Activated CD4-positive, alpha-beta memory T cell treated with anti-CD3 and anti-CD28 coated beads for 36 hours (primary cell): Measurements from ENCODE around the gene BMAL2. TPM values are rescaled to one million over a fixed set of nuclear protein-coding genes. Genes with fewer than 3 reads are reported as not detected.

Experiments
- CTCF ChIA-PET: fragments of 350-600 bp; sonication (Branson Sonifier 250); formaldehyde crosslinking; loops from one replicate; lab custom pipeline; 2021; ENCODE audit warnings: antibody characterized with exemption, inconsistent platforms; lab: Charles Lee
- POLR2A ChIA-PET: fragments of 350-600 bp; sonication (Branson Sonifier 250); formaldehyde crosslinking; loops from one replicate; lab custom pipeline; 2021; ENCODE audit warnings: antibody characterized with exemption; lab: Charles Lee
- DNase-seq: peaks from one replicate; pipeline ENCODE4 v3.0.0-alpha.2; 2020
- H3K27ac Mint-ChIP-seq: one replicate; pipeline ENCODE4 v1.8.0; 2021; ENCODE audit warnings: mixed read lengths
- H3K27me3 Mint-ChIP-seq: one replicate; pipeline ENCODE4 v1.8.0; 2021; ENCODE audit warnings: mixed read lengths
- H3K36me3 Mint-ChIP-seq: one replicate; pipeline ENCODE4 v1.8.0; 2021; ENCODE audit warnings: mixed read lengths
- H3K4me1 Mint-ChIP-seq: one replicate; pipeline ENCODE4 v1.8.0; 2021; ENCODE audit warnings: low read depth, mixed read lengths
- H3K4me3 Mint-ChIP-seq: one replicate; pipeline ENCODE4 v1.8.0; 2021; ENCODE audit warnings: mild to moderate bottlenecking, mixed read lengths
- H3K9me3 Mint-ChIP-seq: one replicate; pipeline ENCODE4 v1.8.0; 2021; ENCODE audit warnings: mixed read lengths
- intact Hi-C: fragments of 100-400 bp; cut with micrococcal nuclease; formaldehyde crosslinking; loops from one replicate; pipeline ENCODE4 v1.15.1; 2023
- total RNA-seq, 2 experiments: library from RNA; stranded (reverse); gene quantifications; one replicate each; pipeline ENCODE4 v1.2.3, GENCODE V29; 2021

Gene BMAL2
- total RNA-seq, 2 experiments from 2014 or later, result 14.9 to 15.2 TPM

DNA sequence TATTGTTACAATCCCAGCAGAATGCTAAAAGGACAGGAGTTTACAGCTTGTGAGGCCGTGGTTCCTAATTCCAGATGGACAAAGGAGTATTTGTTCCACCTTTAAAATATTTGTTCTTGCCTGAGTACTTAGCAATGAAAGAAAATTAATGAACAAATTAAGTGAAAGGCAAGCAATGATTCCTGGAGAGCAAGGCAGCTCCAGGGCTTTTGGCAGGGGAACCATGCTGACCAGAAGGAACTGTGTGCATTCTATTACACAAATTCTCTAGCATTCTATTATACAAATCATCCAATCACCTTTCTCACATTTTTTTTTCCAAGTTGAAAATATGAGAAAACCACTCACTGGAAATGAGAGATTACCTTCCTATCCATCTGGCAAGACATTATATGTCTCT lies 1.8 kb upstream of the BMAL2 start:
- Mint-ChIP-seq H3K27ac (peak overlapping the region; percentile 49), H3K4me1 (peaks cover 43% of the 10 kb centered on the region), H3K27me3 (peaks cover 29% of the 10 kb centered on the region), H3K4me3 (peak overlapping the region; percentile 8), H3K36me3 (peaks cover 4% of the 10 kb centered on the region), H3K9me3 (no peaks in the 10 kb centered on the region)
- intact Hi-C loops, result loop anchor here (1.0 to 10.0 kb wide), 11 partner anchors 53 to 921 kb away; partner anchors contain the start of genes FGFR1OP2, MRPS35 and TM7SF3
- CTCF ChIA-PET, result interaction anchor here (1.2 to 2.0 kb wide), 2 partner anchors 25 to 53 kb away, joined by 7 to 10 read pairs; no protein-coding TSS in a partner anchor
- POLR2A ChIA-PET, result interaction anchor here (0.6 to 1.8 kb wide), 5 partner anchors 25 to 1067 kb away, joined by 3 to 5 read pairs (median 3); partner anchors contain the start of gene TM7SF3
- DNase-seq, result no peak

DNA sequence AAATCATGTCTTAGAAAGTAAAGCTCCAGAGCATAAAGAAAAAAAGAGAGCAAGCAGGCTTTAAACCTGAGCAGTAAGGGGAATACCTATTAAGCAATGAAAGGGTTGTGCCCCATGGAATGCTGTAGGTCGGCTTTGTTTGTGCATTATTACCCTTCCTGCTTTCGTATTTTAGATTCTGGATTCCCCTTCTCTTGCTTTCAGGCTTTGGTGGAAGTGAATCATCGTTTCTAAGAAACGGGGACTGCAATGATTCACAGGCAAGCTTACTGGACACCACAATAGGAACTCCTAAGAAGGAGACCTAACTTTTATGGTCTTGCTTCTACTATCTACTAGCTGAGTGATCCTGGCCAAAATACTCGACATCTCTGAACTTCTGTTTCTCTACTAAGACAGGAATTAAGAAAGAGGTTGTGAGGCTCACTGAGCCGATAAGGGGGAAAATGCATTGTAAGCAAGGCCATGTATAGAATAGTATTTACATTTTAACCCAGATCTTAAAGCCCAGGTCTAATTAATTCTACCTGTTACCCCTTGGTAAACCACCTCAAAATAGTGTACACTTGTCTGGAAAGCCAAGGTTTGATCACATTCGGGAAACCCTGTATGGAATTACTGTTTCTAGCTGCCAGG lies 1.2 kb upstream of the BMAL2 start:
- Mint-ChIP-seq H3K27ac (peak overlapping the region; percentile 84), H3K9me3 (no peaks in the 10 kb centered on the region), H3K4me3 (peak overlapping the region; percentile 77), H3K36me3 (peaks cover 4% of the 10 kb centered on the region), H3K27me3 (peaks cover 29% of the 10 kb centered on the region), H3K4me1 (peaks cover 49% of the 10 kb centered on the region)
- POLR2A ChIA-PET, result interaction anchor here (0.6 to 1.8 kb wide), 5 partner anchors 26 to 1067 kb away, joined by 3 to 5 read pairs (median 3); partner anchors contain the start of gene TM7SF3
- CTCF ChIA-PET, result interaction anchor here (1.2 to 2.0 kb wide), 2 partner anchors 25 to 53 kb away, joined by 7 to 10 read pairs; no protein-coding TSS in a partner anchor
- intact Hi-C loops, result loop anchor here (1.0 to 10.0 kb wide), 11 partner anchors 53 to 921 kb away; partner anchors contain the start of genes FGFR1OP2, MRPS35 and TM7SF3
- DNase-seq, result peak; percentile 44

DNA sequence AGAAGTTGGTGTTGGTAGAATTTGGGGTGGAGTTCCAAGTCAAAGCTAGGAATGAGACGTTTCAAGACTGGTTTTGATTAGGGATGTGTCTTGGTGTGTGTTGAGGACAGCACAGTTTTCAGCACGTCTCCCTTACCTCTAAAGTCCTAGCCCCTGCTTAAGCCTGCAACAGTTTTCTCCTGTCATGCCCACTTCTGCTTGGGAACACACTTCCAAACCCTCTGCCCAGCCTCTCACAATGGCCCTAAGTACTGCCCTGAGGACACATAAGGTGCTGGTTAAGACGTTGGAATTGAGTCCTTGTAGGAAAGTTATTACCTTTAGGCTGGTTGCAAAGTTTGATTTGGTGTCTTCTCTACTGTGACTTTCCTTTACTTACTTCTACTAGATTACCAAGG lies 710 bp upstream of the BMAL2 start:
- CTCF ChIA-PET, result interaction anchor here (1.2 to 2.0 kb wide), 3 partner anchors 26 to 317 kb away, joined by 6 to 10 read pairs (median 7); no protein-coding TSS in a partner anchor
- POLR2A ChIA-PET, result interaction anchor here (0.9 to 1.8 kb wide), 3 partner anchors 26 to 318 kb away, joined by 3 to 4 read pairs (median 3); partner anchors contain the start of gene TM7SF3
- H3K36me3 Mint-ChIP-seq, result peaks cover 4% of the 10 kb centered on the region
- peaks cover 29% of the 10 kb centered on the region for H3K27me3 Mint-ChIP-seq
- peaks cover 49% of the 10 kb centered on the region for H3K4me1 Mint-ChIP-seq
- peak overlapping the region; percentile 77 for H3K4me3 Mint-ChIP-seq
- H3K9me3 Mint-ChIP-seq, result no peaks in the 10 kb centered on the region
- DNase-seq, result no peak
- intact Hi-C loops, result loop anchor here (1.0 to 10.0 kb wide), 13 partner anchors 52 to 920 kb away; partner anchors contain the start of genes FGFR1OP2, MRPS35, PPFIBP1 and STK38L
- peak overlapping the region; percentile 84 for H3K27ac Mint-ChIP-seq

DNA sequence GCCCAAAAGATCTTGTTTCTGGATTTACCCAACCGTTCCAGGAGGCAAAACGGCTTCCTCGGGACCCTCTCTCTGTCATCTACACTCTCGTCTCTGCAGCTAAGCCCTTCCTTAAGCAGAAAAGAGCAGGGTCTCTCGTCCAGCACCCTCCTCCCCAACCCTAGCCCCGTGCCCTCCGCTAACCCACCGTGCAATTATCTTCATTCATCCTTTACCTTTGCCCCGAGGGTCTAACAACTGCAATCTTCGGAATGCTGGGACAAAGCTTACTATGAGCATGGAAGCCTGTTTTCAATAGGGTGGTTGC lies 276 bp upstream of the BMAL2 start:
- POLR2A ChIA-PET, result interaction anchor here (1.5 to 1.8 kb wide), 2 partner anchors 27 to 124 kb away, joined by 3 to 4 read pairs; no protein-coding TSS in a partner anchor
- peak overlapping the region; percentile 84 for H3K27ac Mint-ChIP-seq
- DNase-seq, result no peak
- H3K4me1 Mint-ChIP-seq, result peaks cover 49% of the 10 kb centered on the region
- H3K4me3 Mint-ChIP-seq, result peak overlapping the region; percentile 77
- peaks cover 31% of the 10 kb centered on the region for H3K27me3 Mint-ChIP-seq
- CTCF ChIA-PET, result interaction anchor here (1.7 to 2.0 kb wide), 2 partner anchors 52 to 317 kb away, joined by 6 to 7 read pairs; no protein-coding TSS in a partner anchor
- no peaks in the 10 kb centered on the region for H3K9me3 Mint-ChIP-seq
- intact Hi-C loops, result loop anchor here (2.0 to 10.0 kb wide), 4 partner anchors 88 to 920 kb away; partner anchors contain the start of genes PPFIBP1 and STK38L
- H3K36me3 Mint-ChIP-seq, result peaks cover 3% of the 10 kb centered on the region

DNA sequence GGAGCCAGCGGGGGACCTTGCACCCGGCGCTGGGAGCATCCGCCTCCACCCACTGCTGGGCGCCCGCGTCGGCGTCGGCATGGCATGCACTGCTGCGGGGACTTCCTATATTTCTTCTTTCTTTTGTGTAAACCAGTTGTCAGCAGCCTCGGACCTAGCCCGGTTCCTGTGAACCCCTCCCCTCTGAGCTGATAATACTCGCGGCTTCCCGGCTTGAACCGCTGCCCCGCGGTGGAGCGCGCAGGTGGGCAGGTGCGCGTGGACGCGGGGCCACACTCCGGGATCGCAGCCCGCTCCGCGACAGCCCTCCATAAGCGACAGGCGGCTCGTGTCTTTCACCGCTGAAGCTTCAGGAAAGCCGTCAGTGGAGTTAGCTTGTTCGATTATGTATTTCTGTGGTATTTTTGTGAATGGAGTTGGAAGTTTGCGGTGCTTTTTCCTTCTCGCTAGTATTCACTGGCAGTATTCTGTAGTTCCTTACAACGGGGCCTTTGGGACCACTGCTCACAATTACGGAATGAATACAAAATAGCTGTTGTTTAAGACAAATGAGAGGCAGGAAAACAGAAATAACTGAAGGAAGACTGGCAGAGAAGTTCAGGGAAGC lies 870 bp downstream of the BMAL2 start:
- intact Hi-C loops, result loop anchor here (2.0 to 10.0 kb wide), 4 partner anchors 89 to 919 kb away; partner anchors contain the start of genes PPFIBP1 and STK38L
- Mint-ChIP-seq H3K27me3 (peaks cover 31% of the 10 kb centered on the region), H3K27ac (peak overlapping the region; percentile 70), H3K36me3 (no peaks in the 10 kb centered on the region), H3K4me1 (peaks cover 49% of the 10 kb centered on the region), H3K4me3 (peak overlapping the region; percentile 91), H3K9me3 (no peaks in the 10 kb centered on the region)
- ChIA-PET CTCF (interaction anchor here (1.5 to 2.4 kb wide), 3 partner anchors 28 to 318 kb away, joined by 6 to 7 read pairs (median 6); no protein-coding TSS in a partner anchor), POLR2A (interaction anchor here (1.2 to 2.0 kb wide), 3 partner anchors 9 to 500 kb away, joined by 3 to 8 read pairs (median 3); partner anchors contain the start of genes ITPR2 and STK38L)
- DNase-seq, result peak; percentile 61

DNA sequence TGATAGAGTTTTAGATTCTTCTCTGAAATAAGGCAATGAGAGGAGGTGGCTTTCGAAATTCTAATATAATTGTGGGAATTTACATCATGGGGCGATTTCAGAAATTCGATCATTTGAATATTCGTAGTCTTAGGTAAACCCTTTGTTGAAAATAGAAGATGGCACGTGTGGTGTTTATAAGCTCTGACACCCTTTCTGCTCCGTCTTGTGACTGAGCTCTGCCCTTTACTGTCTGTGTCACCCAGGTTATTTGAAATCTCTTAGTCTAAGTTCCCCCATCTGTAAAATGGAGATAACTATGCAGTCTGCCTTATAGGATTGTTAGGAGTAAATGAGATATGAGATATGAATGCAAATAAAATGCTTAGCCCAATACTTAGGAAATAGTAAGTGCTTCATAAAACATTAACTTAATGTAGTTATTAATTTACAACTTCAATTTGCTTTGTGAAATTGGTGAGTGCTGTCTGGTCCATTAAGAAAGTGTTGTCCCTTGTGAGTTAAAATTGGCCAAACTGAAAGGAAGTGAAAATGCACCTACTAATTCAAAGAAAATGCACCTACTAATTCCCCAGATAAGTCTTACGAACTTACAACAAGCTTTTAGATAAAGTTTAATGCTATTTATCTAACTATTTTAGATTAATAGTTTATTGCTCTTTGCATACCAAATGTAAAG lies 1.5 kb downstream of the BMAL2 start:
- Mint-ChIP-seq H3K27ac (no peak overlapping the region), H3K9me3 (no peaks in the 10 kb centered on the region), H3K4me3 (peak overlapping the region; percentile 91), H3K4me1 (peaks cover 45% of the 10 kb centered on the region), H3K36me3 (no peaks in the 10 kb centered on the region), H3K27me3 (peaks cover 33% of the 10 kb centered on the region)
- intact Hi-C loops, result loop anchor here (5.0 to 10.0 kb wide), 2 partner anchors 321 to 918 kb away; no protein-coding TSS in a partner anchor
- no peak for DNase-seq
- POLR2A ChIA-PET, result interaction anchor here (0.5 to 2.0 kb wide), 4 partner anchors 9 to 501 kb away, joined by 3 to 8 read pairs (median 3); partner anchors contain the start of genes ITPR2 and STK38L
- CTCF ChIA-PET, result interaction anchor here (0.7 to 2.4 kb wide), 3 partner anchors 28 to 103 kb away, joined by 4 to 7 read pairs (median 6); no protein-coding TSS in a partner anchor

DNA sequence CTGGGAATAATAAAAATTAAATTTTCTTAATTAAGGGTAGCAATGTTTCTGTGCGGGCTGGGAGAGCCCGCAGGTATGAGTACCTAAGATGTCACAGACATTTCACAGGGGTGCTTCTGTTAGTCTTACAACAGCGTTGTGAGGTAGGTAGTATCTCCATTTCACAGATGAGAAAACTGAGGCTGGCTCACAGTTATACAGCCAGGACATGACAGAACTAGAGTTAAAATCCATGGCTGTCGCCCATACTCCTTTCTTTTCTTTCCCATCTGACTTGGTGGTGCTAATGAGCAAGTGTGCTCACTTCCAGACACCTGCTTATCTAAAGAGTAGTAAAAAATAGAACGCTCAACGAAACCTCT lies 2.1 kb downstream of the BMAL2 start:
- ChIA-PET CTCF (interaction anchor here (0.7 to 2.4 kb wide), 3 partner anchors 29 to 102 kb away, joined by 4 to 7 read pairs (median 6); no protein-coding TSS in a partner anchor), POLR2A (interaction anchor here (0.5 to 2.0 kb wide), 2 partner anchors 91 to 318 kb away, joined by 3 to 8 read pairs; partner anchors contain the start of gene STK38L)
- Mint-ChIP-seq H3K9me3 (no peaks in the 10 kb centered on the region), H3K27me3 (peaks cover 34% of the 10 kb centered on the region), H3K4me1 (peaks cover 45% of the 10 kb centered on the region), H3K27ac (no peak overlapping the region), H3K36me3 (no peaks in the 10 kb centered on the region), H3K4me3 (no peak overlapping the region)
- intact Hi-C loops, result loop anchor here (5.0 to 10.0 kb wide), 2 partner anchors 320 to 918 kb away; no protein-coding TSS in a partner anchor
- DNase-seq, result no peak

DNA sequence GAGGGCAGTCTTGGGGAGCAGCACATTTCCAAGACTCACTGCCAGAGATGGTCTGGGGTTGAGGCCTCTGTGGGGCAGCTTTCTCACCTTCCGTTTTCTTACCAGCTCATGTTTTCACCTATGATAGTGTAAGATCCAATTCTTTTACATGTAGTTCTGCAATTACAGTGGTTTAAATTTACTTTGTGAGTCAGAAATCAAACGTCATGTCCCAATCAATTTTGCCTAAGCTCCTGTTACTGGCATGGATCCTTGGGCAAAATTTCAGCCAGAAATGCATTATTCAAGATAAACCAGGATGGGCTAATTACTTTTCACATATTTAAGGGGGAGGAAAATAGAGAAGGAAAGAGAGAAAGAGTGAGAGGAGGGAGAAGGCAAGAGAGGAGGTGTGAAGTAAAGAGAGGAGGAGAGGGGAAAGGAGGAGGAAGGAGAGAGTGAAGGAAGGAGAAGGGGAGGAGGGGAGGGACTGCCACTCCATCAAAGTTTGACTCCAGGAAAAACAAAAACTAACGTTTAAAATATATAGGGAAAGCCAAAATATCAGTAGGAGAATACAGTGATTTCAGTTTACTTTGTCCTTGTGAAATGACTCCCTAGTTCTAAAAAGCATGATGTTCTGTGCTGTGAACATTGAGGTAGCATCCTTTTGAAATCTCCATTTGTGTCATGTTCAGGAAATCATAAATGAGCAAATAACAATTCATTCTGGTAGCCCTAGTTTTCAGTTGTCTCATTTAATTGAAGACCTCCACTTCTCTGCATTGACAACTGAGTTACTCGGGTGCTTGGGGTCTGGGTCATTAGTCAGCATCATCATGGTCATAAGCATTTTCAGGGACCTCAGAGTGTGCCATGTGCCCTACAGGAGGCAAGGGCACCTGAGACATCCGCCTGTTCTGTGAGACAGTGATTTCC lies 3.0 kb downstream of the BMAL2 start:
- no peak for DNase-seq
- Mint-ChIP-seq H3K4me1 (peaks cover 38% of the 10 kb centered on the region), H3K27ac (no peak overlapping the region), H3K36me3 (no peaks in the 10 kb centered on the region), H3K4me3 (no peak overlapping the region), H3K9me3 (no peaks in the 10 kb centered on the region), H3K27me3 (peaks cover 29% of the 10 kb centered on the region)
- ChIA-PET CTCF (interaction anchor here (0.7 to 2.4 kb wide), 3 partner anchors 30 to 121 kb away, joined by 3 to 7 read pairs (median 4); no protein-coding TSS in a partner anchor), POLR2A (no interaction called here)
- intact Hi-C loops, result loop anchor here (10.0 kb wide), 1 partner anchor 319 kb away; no protein-coding TSS in a partner anchor

DNA sequence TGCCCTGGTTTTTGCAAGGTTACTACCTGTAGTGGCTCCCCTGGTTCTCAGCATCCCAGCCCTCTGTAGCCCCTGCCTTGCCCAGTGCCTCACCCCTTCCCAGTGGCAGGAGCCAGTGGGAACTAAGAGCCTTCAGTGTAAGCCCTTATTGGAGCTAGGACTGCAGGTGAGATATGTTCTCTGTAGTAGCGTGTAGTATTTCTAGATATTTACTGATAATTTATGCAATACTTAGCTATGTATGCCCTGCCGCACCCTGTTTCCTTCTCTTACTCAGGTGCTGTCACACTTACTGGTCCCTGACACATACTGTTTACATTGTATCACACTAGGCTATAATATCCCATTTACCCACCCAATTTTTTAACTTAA lies 3.6 kb downstream of the BMAL2 start:
- H3K36me3 Mint-ChIP-seq, result no peaks in the 10 kb centered on the region
- H3K27me3 Mint-ChIP-seq, result peaks cover 31% of the 10 kb centered on the region
- peaks cover 32% of the 10 kb centered on the region for H3K4me1 Mint-ChIP-seq
- DNase-seq, result no peak
- H3K27ac Mint-ChIP-seq, result no peak overlapping the region
- H3K4me3 Mint-ChIP-seq, result no peak overlapping the region
- ChIA-PET POLR2A (interaction anchor here (0.6 kb wide), 1 partner anchor 25 kb away, joined by 4 read pairs; no protein-coding TSS in a partner anchor), CTCF (interaction anchor here (0.7 to 1.2 kb wide), 2 partner anchors 49 to 122 kb away, joined by 3 to 4 read pairs; no protein-coding TSS in a partner anchor)
- no peaks in the 10 kb centered on the region for H3K9me3 Mint-ChIP-seq
- intact Hi-C loops, result loop anchor here (10.0 kb wide), 1 partner anchor 319 kb away; no protein-coding TSS in a partner anchor

DNA sequence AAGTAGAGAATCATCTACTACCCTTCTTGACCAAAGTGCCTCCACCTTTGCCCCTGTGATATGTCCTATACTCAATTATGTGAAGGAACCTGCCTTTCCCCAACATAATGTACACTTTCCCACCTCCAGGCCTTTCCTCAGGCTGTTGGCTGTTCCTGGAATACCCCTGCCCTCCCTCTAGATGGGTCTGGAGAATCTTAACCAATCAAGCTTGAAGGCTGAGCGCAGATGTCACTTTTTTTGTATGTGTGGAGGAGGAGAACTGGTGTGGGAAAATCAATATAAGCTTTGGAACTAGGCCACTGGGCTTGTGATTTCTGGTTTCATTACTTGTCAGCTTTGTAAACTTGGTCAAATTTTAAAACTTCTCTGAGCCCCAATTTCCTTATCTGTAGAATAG lies 4.7 kb downstream of the BMAL2 start:
- intact Hi-C loops, result loop anchor here (10.0 kb wide), 1 partner anchor 317 kb away; no protein-coding TSS in a partner anchor

More for the DNA sequence above, 4.7 kb downstream of the BMAL2 start:
- H3K27ac Mint-ChIP-seq, result no peak overlapping the region
- POLR2A ChIA-PET, result interaction anchor here (0.6 to 0.8 kb wide), 2 partner anchors 13 to 186 kb away, joined by 3 read pairs; no protein-coding TSS in a partner anchor
- H3K9me3 Mint-ChIP-seq, result no peaks in the 10 kb centered on the region
- H3K36me3 Mint-ChIP-seq, result no peaks in the 10 kb centered on the region
- peaks cover 21% of the 10 kb centered on the region for H3K4me1 Mint-ChIP-seq
- no peak for DNase-seq
- peaks cover 25% of the 10 kb centered on the region for H3K27me3 Mint-ChIP-seq
- no peak overlapping the region for H3K4me3 Mint-ChIP-seq
- CTCF ChIA-PET, result no interaction called here
